AG04450 (cell line): ENCODE measurements around the gene INSC. TPM values are rescaled to one million over a fixed set of nuclear protein-coding genes. Genes with fewer than 3 reads are reported as not detected.

Experiments
- CTCF ChIA-PET: fragments of 300-600, 350-600 bp; formaldehyde crosslinking; extraction: SDS; loops from one replicate; lab custom pipeline; 2022; ENCODE audit warnings: antibody characterized with exemption, inconsistent platforms; lab: Charles Lee
- POLR2A ChIA-PET: fragments of 350-600 bp; formaldehyde crosslinking; extraction: SDS; loops from one replicate; lab custom pipeline; 2021; ENCODE audit warnings: antibody characterized with exemption, inconsistent platforms; lab: Yijun Ruan, JAX
- DNase-seq: peaks from one replicate; pipeline ENCODE4 v3.0.0-alpha.2; 2011; ENCODE audit warnings: low read depth, low spot score
- H3K27ac ChIP-seq: one replicate; pipeline ENCODE4 v1.5.1; 2012; ENCODE audit warnings: low read depth, low read length, control low read depth
- H3K27me3 ChIP-seq: one replicate; pipeline ENCODE4 v1.6.0; 2012; ENCODE audit warnings: low read length; ENCODE audit not compliant: control insufficient read depth, insufficient read depth
- H3K4me3 ChIP-seq: 2 replicates; pipeline ENCODE4 v1.5.1; 2011; ENCODE audit warnings: mild to moderate bottlenecking, low read depth, low read length, control low read depth
- H3K9me3 ChIP-seq: 2 replicates; pipeline ENCODE4 v1.5.1; 2012; ENCODE audit warnings: low read length; ENCODE audit not compliant: control insufficient read depth, insufficient read depth
- polyA plus RNA-seq: library from polyadenylated mRNA; depleted of rRNA; stranded (reverse); fragments of >200 nt; gene quantifications from 2 replicates; pipeline ENCODE4 v1.2.3, GENCODE V29; 2011
- TF ChIP-seq, protein P1 (sequence below): IDR thresholded peaks from 2 replicates; pipeline ENCODE4 v1.5.1; 2011; ENCODE audit warnings: low read depth, low read length, control low read depth, inconsistent platforms

Gene INSC
- polyA plus RNA-seq, 1 experiment, result 0.53 TPM

DNA sequence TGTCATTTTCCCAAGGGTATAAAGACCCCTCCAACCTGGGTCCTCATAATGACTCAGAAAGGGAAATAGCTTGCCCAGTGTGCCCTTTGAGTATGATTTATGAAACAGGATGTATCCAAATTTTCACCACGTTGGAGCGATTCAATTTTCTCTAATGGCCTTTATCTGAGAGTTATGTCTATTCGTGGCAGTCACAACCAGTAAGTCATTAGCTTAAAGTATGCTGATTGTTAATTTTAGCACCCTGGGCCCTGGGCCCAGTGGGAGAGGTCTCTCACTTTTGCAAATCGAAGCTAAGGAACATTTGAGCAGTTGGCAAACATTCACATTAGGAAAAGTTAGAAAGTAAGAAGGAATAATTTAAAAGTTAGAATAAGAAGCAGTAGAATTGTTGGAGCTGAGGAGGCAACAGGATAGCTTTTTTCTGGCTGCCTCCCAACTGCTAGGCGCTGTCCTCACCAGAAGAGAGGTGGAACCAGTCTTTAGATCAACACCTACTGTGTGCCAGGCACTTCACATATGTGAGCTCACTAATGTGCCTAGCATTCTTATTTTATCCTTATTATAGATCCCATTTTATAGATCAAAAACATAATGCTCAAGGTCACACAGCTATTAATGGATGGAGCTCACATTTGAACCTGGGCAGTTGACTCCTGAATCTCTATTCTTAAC is 24.5 kb downstream of the INSC start:
- ChIA-PET CTCF (interaction anchor here (0.9 to 1.0 kb wide), 3 partner anchors 13 to 39 kb away, joined by 4 to 5 read pairs (median 5); no protein-coding TSS in a partner anchor), POLR2A (no interaction called here)
- no peaks in the 10 kb centered on the region for H3K27me3 ChIP-seq
- H3K27ac ChIP-seq, result no peak overlapping the region
- no peak overlapping the region for H3K4me3 ChIP-seq
- no peaks in the 10 kb centered on the region for H3K9me3 ChIP-seq
- no peak for DNase-seq
- TF ChIP-seq, protein P1, sequence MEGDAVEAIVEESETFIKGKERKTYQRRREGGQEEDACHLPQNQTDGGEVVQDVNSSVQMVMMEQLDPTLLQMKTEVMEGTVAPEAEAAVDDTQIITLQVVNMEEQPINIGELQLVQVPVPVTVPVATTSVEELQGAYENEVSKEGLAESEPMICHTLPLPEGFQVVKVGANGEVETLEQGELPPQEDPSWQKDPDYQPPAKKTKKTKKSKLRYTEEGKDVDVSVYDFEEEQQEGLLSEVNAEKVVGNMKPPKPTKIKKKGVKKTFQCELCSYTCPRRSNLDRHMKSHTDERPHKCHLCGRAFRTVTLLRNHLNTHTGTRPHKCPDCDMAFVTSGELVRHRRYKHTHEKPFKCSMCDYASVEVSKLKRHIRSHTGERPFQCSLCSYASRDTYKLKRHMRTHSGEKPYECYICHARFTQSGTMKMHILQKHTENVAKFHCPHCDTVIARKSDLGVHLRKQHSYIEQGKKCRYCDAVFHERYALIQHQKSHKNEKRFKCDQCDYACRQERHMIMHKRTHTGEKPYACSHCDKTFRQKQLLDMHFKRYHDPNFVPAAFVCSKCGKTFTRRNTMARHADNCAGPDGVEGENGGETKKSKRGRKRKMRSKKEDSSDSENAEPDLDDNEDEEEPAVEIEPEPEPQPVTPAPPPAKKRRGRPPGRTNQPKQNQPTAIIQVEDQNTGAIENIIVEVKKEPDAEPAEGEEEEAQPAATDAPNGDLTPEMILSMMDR, result no peak

DNA sequence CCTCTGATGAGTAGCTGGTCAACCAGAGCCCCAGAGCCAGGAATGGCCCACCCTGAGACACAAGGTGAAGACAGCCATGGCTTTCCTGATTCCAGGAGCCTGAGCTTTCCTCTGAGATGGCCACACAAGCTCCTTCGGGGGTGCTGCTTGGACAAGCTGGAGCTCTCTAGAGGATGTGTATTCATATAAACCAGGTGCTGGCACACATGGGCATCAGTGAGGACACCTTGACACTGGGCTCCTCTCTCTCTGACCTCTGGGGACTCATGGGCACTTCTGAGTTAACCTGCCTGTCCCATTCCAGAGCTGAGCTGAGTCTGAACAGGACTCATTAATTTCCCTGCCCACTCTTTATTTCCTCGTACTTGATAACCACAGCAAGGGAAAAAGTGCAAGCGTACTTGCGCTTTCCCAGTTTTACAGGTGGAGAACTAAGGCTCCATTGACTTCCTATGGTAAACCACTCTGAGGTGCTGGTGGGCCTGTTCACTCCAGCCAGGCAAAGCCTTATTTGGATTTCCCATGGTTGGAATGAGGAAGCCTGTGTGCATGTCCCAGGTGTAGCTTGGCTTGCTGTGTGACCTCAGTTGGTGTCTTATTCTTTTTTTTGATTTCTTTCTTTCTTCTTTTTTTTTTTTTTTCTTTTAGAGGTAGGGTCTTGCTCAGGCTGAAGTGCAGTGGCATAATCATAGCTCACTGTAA is 25.4 kb downstream of the INSC start:
- DNase-seq, result no peak
- TF ChIP-seq, protein P1, result no peak
- ChIA-PET POLR2A (no interaction called here), CTCF (interaction anchor here (0.7 to 1.4 kb wide), 5 partner anchors 12 to 40 kb away, joined by 3 to 5 read pairs (median 4); no protein-coding TSS in a partner anchor)
- H3K4me3 ChIP-seq, result no peak overlapping the region
- no peak overlapping the region for H3K27ac ChIP-seq
- no peaks in the 10 kb centered on the region for H3K27me3 ChIP-seq
- H3K9me3 ChIP-seq, result no peaks in the 10 kb centered on the region

DNA sequence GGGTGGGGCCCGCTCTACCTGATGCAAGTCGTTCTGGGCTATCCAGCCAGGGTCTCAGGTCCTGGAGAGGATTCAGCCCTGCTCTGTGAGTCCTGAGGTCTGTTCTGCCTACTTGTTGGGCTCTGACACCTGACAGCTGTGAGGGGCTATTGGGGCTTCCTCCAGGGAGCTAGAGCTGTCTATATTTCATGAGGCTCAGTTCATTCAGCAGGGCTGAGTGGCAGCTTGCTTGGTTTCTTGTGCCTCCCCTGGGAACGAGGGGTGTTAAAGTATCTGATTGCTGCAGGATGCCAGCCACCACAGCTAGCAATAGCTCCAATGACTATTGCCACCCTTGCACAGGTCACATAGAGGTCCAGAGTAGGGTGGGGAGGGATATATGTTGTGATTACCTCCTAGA is 26.7 kb downstream of the INSC start:
- Histone ChIP-seq H3K9me3 (no peaks in the 10 kb centered on the region), H3K27ac (no peak overlapping the region), H3K4me3 (no peak overlapping the region), H3K27me3 (no peaks in the 10 kb centered on the region)
- ChIA-PET POLR2A (no interaction called here), CTCF (interaction anchor here (1.4 kb wide), 1 partner anchor 16 kb away, joined by 3 read pairs; no protein-coding TSS in a partner anchor)
- TF ChIP-seq, protein P1, result no peak
- no peak for DNase-seq

DNA sequence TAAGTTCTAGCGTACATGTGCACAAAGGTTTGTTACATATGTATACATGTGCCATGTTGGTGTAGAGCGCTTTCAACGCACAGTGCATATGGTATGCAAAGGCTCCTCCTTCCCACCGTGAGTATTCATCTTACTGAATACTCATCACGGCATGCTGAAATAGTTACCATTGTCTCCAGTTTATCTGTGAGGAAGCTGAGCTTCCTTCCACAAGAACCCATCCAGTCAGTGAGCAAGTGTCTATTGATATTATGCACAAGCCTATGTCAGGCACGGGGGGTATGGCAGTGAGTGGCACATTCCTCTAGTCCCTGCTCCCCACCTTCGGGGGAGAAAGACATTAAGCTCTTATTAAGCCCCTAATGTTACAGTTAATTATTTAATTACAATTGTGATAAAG is 28.1 kb downstream of the INSC start:
- ChIA-PET POLR2A (no interaction called here), CTCF (interaction anchor here (0.9 kb wide), 1 partner anchor 15 kb away, joined by 3 read pairs; no protein-coding TSS in a partner anchor)
- TF ChIP-seq, protein P1, result no peak
- no peak overlapping the region for H3K27ac ChIP-seq
- no peak overlapping the region for H3K4me3 ChIP-seq
- no peak for DNase-seq
- no peaks in the 10 kb centered on the region for H3K27me3 ChIP-seq
- H3K9me3 ChIP-seq, result no peaks in the 10 kb centered on the region

DNA sequence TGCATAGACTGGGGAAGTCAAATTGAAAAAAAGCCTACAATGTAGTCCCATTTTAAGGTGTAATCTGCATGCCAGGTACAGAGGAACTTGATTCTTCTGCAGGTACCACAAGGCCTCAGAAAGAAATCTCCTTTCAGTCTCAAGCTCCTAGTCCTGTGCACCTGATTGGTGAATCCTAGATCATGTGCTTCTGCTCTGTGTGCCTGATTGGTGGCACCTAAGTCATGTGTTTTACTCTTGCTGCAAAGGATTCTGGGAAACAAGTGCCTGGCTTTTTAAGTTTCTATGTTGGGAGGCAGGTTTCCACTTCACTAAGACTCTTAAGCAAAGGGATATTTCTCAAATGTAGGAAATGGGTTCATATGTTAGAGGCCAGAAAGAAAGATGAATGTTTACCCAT is 29.1 kb downstream of the INSC start:
- TF ChIP-seq, protein P1, result no peak
- Histone ChIP-seq H3K27ac (no peak overlapping the region), H3K9me3 (no peaks in the 10 kb centered on the region), H3K4me3 (no peak overlapping the region), H3K27me3 (no peaks in the 10 kb centered on the region)
- ChIA-PET POLR2A (no interaction called here), CTCF (no interaction called here)
- DNase-seq, result no peak
